HG02938 (cell line): ENCODE data around the gene WDR17.

Source experiments
- ATAC-seq: cut with Tn5 transposase; IDR thresholded peaks from one replicate; pipeline ENCODE4 v1.9.1; 2021; ENCODE audit warnings: mild to moderate bottlenecking, moderate library complexity; ENCODE audit not compliant: unreplicated experiment

The WDR17 gene

DNA sequence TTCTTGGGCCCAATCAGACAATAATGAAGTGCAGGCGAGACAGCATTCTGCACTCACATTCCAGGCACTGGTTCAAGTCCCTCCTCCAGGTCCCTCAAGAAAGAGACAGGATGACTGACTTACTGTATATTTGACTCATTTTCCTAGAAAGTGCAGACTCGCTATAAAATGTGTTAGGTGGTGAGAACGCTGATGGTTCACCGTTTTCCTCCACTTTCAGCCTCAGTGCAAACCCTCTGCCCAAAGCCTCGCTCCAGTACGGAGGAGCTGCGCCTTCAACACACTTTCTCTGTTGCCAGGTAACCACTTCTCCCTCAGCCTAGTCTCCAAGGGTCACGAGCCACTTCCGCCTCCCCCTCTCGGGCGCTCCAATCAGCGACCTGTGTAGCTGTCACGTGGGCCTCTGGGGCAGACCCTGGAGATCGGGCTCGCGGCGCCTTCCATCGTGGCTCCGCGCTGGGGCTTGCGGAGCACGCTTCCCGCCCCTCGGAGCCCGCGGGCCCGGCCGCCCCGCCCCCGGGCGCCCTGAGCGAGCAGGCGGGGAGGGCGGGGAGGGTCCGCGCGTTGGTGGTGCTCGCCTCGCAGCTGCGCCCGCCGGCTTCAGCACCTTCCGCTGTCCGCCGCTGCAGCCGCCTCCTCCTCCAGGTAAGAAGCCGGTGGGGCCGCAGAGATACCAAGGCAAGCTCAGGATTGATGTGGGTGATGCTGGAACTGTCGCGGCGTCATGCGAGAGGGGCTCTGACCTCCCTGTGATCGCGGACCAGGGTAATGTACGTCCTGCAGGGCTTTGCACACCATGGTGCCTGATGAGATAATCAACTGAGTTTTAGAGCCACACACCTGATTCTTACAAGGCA is at the start of gene WDR17:
TSS of gene WDR17 (plus strand) at position 407 of the 857 bp plus-strand sequence. CDS start 45,740 bp downstream, outside the sequence.
- ATAC-seq: peak; percentile 99

DNA sequence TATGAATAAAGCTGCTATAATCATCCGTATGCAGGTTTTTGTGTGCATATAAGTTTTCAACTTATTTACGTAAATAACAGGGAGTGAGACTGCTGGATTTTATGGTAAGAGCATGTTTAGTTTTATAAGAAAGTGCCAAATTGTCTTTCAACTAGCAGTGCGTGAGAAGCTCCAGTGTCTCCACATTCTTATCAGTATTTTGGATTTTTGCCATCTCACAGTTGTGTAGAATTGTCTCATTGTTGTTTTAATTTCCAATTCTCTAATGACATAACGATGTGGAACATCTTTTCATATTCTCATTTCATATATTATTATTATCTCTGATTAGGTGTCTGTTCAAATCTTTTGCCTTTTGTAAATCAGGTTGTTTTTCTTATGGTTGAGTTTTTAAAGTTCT is 49.0 kb upstream of the WDR17 start:
- ATAC-seq: no peak

DNA sequence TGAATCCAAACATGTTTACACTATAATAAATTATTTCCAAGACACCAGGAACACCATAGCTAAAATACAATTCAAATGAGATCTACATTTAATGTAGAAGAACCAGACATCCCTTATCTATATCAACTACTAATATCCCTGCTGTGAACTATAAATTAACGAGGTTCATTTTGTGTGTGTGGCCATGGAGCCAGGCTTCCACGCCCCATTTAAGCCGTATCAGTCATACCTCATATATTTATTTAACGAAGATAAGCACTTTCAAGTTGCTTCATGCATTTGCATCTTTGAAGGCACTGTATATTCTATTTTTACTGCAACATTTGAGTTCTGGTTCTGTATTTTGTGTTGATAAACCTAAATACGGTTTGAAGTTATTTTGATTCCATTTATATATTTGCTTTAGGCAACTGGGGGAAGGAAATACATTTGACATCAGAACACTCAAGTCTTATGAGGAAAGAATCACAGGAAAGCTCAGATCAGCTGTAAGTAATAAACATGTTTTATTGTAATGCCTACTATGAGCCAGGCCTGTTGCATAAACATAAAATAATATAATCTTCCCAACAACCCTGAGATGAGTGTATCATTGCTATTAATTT is 45.1 kb upstream of the WDR17 start:
- ATAC-seq: no peak

DNA sequence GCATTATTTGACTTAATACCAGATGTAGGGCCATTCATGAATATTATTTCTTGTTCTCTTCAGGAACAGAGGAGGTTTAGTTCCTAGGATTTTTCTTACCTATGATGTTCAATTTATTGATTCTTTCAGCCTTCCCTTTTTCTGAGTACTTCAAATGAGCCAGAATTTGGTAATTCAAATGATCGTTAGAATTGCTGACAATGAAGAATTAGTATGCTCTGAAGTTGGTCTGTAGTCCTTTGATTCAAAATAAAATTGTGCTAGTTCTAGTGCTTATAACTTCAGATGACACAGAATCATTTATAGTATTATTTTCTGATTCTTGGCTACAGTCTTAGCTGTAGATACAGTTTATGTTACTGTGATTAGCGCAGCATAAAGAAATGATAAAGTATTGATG is 35.2 kb upstream of the WDR17 start:
- no peak for ATAC-seq

DNA sequence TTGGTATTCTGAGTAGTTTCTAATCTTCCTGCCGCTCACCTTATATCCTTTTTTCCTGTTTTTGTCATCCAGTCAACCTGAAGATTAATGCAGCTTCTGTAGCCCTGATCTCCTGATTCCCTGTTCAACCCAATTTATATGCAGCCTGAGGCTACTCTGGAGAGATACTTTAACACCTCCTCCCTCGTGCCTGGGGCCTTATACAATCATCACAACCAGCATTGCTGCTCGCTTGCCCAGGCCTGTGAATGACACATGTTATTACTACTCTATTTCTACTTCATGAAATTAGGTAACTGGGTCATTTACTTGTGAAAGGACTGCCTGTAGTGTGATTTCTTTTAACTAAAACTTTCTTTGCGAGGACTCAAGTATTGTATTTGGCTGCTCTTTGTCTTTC is 33.7 kb upstream of the WDR17 start:
- no peak for ATAC-seq

GRCh38 chr4:176032454-176032853 is 33.2 kb upstream of the WDR17 start:
- no peak for ATAC-seq

GRCh38 chr4:176034499-176034898 is 31.1 kb upstream of the WDR17 start:
- ATAC-seq: no peak

DNA sequence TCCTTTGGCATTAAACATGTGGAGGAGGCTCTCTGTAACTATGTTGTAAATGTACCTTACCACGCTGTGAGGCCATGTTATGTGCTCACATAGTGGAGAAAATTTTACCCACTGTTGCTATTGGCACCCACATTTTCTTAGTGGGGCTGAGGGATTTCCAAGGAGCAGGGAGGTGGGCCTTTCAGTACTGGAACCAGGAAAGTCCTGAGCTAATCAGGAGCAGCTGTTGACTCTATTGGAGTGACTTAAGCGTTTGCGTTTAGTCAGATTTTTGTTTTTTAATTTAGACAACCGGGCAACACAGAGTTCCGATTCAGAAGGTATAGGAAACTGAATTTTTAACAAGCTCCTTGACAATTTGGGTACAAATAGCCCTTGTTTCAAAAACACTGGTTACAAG is 30.7 kb upstream of the WDR17 start:
- no peak for ATAC-seq

GRCh38 chr4:176036585-176037205 is 28.9 kb upstream of the WDR17 start:
- peak; percentile 40 for ATAC-seq

GRCh38 chr4:176038789-176039188 is 26.9 kb upstream of the WDR17 start:
- ATAC-seq: peak; percentile 57

DNA sequence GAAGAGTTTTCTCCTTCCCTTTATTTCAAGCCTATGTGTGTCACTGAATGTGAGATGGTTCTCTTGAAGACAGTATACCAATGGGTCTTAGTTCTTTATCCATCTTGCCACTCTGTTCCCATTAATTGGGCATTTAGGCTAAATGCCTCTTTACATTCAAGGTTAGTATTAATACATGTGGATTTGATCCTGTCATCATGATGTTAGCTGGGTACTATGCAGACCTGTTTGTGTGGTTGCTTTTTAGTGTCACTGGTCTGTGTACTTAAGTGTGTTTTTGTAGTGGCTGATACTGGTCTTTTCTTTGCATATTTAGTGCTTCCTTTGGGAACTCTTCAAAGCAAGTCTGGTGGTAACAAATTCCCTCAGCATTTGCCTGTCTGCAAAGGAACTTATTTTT is 23.4 kb upstream of the WDR17 start:
- ATAC-seq: no peak

DNA sequence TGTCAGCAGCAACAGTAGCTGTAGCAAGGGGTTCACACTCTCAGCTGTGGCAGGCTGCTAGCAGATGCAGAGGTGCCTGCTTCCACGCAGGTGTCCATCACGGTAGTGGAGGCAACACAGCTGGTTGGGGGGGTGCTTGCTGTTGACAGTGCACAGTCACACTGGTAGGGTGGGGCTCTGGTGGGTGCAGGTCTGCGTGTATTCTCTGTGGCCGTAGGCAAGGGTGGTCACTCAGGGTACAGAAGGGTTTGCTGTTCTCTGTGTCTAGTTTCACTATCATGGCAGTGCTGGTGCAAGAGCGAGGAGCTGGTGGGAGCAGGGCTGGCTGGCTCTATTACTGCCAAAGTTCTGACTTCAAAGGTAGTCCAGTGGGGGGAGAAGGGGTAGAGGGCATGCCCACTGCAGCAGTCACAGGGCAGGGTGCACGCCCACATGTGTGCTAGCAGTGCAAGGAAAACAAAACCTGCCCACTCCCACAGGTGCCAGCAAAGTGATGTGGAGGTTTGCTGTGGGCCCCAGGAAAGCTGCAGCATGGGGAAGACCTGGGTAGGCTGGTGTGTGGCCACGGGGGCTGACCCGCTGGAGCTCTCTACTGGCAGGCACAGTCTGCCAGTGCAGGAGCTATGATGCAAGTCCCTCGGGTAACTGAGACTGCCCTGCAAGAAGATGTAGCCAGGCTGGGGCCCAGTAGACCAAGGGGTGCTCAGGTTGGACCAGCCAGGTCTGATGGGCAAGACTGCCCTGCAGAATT is 21.6 kb upstream of the WDR17 start:
- no peak for ATAC-seq

DNA sequence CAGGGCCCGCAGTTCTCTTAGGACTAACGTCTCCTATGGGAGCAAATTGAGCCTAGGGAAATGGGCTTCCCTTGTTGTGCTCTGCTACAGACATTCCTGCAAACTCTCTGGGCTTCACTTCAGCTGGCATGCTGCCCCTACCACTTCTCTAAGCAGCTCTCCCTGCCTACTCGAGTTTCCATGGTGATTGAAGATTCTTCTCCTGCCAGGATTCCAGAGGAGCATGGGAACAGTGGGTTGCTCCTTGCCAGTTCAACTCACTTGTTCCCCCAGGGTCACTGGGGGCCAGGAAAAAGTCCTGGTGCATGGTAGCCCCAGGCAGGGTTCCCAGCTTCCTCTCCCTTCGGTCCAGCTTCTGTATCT is 21.1 kb upstream of the WDR17 start:
- no peak for ATAC-seq

GRCh38 chr4:176048631-176049030 is 17.0 kb upstream of the WDR17 start:
- no peak for ATAC-seq

DNA sequence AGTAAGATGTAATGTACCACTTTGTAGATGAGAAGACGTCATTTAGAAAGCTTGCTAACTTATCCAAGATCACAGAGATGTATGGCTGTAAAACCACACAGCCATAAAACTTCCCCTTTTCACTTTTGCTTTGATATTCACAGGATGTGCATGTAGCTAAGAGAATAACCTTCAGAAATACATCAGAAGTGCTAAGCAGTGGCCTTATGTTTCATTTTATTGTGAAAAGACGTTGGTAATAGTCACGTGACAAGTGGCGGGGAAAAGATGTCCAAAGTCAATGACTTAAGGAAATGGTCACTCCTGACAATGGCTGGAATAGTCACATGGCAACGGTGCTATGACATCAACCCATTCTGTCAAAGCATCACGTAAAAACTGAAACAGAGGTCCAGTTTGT is 12.9 kb upstream of the WDR17 start:
- peak; percentile 92 for ATAC-seq

- no peak for ATAC-seq
Measured at GRCh38 chr4:176053785-176054184, 11.9 kb upstream of the WDR17 start.

- no peak for ATAC-seq
Measured at GRCh38 chr4:176054942-176055341, 10.7 kb upstream of the WDR17 start.

DNA sequence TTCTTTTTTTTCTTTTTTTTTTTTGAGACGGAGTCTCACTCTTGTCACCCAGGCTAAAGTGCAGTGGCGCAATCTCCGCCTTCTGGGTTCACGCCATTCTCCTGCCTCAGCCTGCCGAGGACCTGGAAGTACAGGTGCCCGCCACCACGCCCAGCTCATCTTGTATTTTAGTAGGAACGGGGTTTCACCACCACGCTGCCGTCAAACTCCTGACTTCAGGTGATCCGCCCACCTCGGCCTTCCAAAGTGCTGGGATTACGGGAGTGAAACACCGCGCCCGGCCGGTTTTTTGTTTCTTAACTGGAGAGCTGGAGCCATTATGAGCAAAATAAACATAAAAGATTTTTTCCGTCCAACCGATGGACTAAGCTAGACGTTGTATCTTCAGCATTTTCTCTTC is 1.9 kb upstream of the WDR17 start:
- ATAC-seq: no peak

DNA sequence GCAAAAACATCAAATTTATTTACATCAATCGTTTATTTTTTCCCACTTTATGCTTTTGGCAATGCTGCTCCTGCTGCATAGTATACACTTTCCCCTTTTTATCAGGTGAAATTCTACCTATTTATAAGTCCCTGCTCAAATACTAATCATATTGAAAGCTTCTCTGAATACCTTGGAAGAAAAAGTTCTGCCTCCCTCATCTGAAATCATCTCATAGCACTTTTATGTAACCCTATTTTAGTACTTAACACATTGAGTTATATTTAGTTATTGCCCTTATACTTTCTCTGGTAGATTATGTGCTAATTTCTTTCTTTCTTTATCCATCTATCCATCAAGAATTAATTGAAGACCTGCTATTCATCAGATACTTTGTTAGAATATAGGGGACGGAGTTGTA is 1.1 kb upstream of the WDR17 start:
- no peak for ATAC-seq

- no peak for ATAC-seq
Measured at GRCh38 chr4:176066757-176067156, 1.1 kb downstream of the WDR17 start.

- no peak for ATAC-seq
Measured at GRCh38 chr4:176077561-176077960, 11.9 kb downstream of the WDR17 start.
